Measurements from ENCODE around the gene TIMP2. TPM values are rescaled to one million over a fixed set of nuclear protein-coding genes. Genes with fewer than 3 reads are reported as not detected.
"Not testable (repeated sequence)": the region's sequence is repeated elsewhere in the genome, so short reads cannot be mapped to it uniquely, and the experiment has no call there.

Gene TIMP2
- total RNA-seq, 4 donors from 2014 or later = 139 to 161 (median 150) TPM

- DNase-seq (ENCODE audit: low spot score) (no peak), ATAC-seq (ENCODE audit: low FRiP score) (no peak)
- no peak for TF ChIP-seq CTCF (IDR thresholded peaks at IDR 0.05)
Observed at GRCh38 chr17:78969865-78970264, 44.7 kb upstream of the TIMP2 start.

GRCh38 chr17:78967782-78968362 lies 42.7 kb upstream of the TIMP2 start:
- no peak for ATAC-seq (ENCODE audit: low FRiP score)
- DNase-seq (ENCODE audit: low spot score) = no peak
- no peak for TF ChIP-seq CTCF (IDR thresholded peaks at IDR 0.05)

- DNase-seq (ENCODE audit: low spot score) = no peak
- no peak for TF ChIP-seq CTCF (IDR thresholded peaks at IDR 0.05)
- no peak for ATAC-seq (ENCODE audit: low FRiP score)
Observed at GRCh38 chr17:78966910-78967600, 41.9 kb upstream of the TIMP2 start.

GRCh38 chr17:78966123-78966813 lies 41.1 kb upstream of the TIMP2 start:
- ATAC-seq (ENCODE audit: low FRiP score) = no peak

GRCh38 chr17:78965491-78965924 lies 40.3 kb upstream of the TIMP2 start:
- ATAC-seq (ENCODE audit: low FRiP score) (no peak), DNase-seq (ENCODE audit: low spot score) (no peak)
- TF ChIP-seq CTCF (IDR thresholded peaks at IDR 0.05) = no peak

More at GRCh38 chr17:78966123-78966813, 41.1 kb upstream of the TIMP2 start:
- no peak for TF ChIP-seq CTCF (IDR thresholded peaks at IDR 0.05)
- no peak for DNase-seq (ENCODE audit: low spot score)

- no peak for DNase-seq (ENCODE audit: low spot score)
- no peak for TF ChIP-seq CTCF (IDR thresholded peaks at IDR 0.05)
- ATAC-seq (ENCODE audit: low FRiP score) = no peak
Observed at GRCh38 chr17:78963378-78963777, 38.2 kb upstream of the TIMP2 start.

GRCh38 chr17:78962984-78963348 lies 37.8 kb upstream of the TIMP2 start:
- DNase-seq (ENCODE audit: low spot score); ATAC-seq (ENCODE audit: low FRiP score): not testable (repeated sequence)
